Measurements from ENCODE around the gene ADGRL4.

The ADGRL4 gene

DNA sequence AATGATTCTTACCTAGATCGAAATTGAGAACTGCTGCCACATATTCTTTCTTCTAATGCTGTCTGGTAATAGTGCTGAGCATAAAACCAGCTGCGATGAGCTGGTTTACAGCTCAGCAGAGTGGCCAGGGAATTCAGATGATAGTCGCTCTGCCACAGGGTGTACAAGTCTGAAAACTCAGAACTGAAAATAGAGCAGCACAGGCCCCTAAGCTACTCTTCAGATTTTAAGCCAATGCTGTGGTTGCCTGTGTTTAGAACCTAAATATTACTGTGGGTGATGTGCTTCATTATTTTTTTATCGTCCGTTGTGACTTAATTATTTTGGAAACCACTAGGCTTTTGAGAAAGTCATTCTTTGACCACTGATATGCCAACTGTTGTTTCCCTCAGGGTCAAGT, 152.0 kb downstream of the ADGRL4 start:
- TF ChIP-seq, protein P1, sequence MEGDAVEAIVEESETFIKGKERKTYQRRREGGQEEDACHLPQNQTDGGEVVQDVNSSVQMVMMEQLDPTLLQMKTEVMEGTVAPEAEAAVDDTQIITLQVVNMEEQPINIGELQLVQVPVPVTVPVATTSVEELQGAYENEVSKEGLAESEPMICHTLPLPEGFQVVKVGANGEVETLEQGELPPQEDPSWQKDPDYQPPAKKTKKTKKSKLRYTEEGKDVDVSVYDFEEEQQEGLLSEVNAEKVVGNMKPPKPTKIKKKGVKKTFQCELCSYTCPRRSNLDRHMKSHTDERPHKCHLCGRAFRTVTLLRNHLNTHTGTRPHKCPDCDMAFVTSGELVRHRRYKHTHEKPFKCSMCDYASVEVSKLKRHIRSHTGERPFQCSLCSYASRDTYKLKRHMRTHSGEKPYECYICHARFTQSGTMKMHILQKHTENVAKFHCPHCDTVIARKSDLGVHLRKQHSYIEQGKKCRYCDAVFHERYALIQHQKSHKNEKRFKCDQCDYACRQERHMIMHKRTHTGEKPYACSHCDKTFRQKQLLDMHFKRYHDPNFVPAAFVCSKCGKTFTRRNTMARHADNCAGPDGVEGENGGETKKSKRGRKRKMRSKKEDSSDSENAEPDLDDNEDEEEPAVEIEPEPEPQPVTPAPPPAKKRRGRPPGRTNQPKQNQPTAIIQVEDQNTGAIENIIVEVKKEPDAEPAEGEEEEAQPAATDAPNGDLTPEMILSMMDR (IDR thresholded peaks at IDR 0.05; ENCODE audit: low read depth, low read length, missing control alignments), result no peak
- no peak for DNase-seq (ENCODE audit: extremely low read depth, low read depth)
- no peak overlapping the region for H3K4me3 ChIP-seq (replicated peaks; ENCODE audit: low read depth, low read length)

DNA sequence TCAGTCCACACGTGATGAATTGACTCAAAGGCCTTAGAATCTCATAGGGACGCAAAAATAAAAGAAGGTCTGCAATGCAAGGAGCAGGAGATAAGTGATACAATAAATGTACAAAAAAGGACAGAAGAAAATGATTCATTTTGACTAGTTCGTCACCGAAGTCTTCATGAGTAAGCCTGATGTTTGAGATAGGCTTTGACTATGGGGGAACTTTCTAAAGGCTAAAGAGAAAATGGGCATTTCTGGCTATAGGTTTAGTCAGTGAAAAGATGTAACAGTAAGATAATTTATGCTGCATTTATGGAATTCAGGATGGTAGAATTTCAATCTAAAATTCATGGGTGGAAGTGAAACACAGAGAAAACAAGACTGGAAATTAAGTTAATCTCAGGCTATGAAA, 163.0 kb downstream of the ADGRL4 start:
- DNase-seq (ENCODE audit: extremely low read depth, low read depth), result no peak
- TF ChIP-seq, protein P1 (IDR thresholded peaks at IDR 0.05; ENCODE audit: low read depth, low read length, missing control alignments), result no peak
- H3K4me3 ChIP-seq (replicated peaks; ENCODE audit: low read depth, low read length), result no peak overlapping the region

DNA sequence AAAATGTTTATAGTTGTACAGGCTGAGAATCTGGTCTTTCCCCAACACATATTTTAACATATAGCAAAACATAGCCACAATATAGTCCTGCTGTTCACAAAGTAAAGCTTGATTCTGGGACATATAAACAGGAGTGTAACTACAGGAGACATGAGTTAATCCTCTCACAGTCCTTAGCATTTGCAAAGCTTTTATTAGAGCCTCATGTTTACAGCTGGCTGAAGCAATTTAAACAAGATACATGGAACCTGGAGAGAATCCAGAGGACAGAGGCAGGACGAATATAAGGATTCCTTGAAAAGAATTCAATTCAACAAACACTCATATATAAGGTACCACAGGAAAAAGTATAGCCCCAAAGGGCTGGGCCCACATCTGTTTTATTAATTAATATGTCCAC, 163.4 kb downstream of the ADGRL4 start:
- TF ChIP-seq, protein P1 (IDR thresholded peaks at IDR 0.05; ENCODE audit: low read depth, low read length, missing control alignments), result no peak
- no peak overlapping the region for H3K4me3 ChIP-seq (replicated peaks; ENCODE audit: low read depth, low read length)
- DNase-seq (ENCODE audit: extremely low read depth, low read depth), result peak; percentile 33

DNA sequence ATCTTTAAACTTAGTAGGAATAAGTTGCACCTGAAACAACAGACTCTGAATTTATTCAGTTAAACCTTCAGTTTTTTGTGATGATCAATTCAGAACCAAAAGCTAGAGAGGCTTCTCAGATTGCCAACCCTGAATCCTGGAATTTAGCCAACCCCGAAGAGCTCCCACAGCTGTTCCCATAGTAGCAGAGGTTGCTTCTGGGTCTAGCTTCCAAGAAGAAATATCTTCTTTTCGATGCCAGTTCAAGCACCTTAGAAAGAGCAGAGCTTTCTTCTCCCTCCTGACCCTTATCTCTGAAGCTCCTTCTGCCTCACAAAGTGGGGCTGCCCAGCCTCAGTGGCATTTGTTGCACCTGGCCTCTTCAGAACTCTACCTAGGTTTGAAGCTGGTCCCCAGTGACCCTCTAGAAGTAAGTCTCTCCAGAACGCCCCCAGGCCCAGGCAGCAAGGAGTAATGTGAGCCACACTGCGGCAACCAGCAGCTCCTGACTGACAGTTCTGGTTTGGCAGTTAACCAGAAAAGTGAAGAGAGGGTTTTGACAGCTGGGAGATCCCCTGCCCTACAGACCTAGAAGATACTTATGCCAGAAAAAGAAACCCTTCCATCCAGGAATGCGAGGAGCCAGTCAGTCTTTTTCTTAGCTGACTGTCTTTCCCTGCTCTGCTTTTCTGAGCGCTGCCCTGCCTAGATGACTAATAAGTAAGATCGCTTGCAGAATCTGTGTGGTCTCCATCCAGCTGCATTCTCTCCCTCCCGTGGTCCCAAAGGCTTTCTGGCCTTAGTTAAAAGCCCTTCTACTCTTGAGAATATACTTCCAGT, 165.9 kb downstream of the ADGRL4 start:
- no peak for DNase-seq (ENCODE audit: extremely low read depth, low read depth)
- no peak overlapping the region for H3K4me3 ChIP-seq (replicated peaks; ENCODE audit: low read depth, low read length)

More for the DNA sequence above, 165.9 kb downstream of the ADGRL4 start:
- TF ChIP-seq, protein P1 (IDR thresholded peaks at IDR 0.05; ENCODE audit: low read depth, low read length, missing control alignments), result no peak
